Osteoblast (primary cell): ENCODE data around the gene GRIK3. TPM values are rescaled to one million over a fixed set of nuclear protein-coding genes. Genes with fewer than 3 reads are reported as not detected.

ENCODE experiments used
- DNase-seq: peaks from one replicate; pipeline ENCODE4 v3.0.0; 2011; ENCODE audit warnings: low spot score, mixed read lengths; ENCODE audit not compliant: insufficient read length; ENCODE audit errors: missing footprints
- H2AFZ ChIP-seq: 2 replicates; pipeline ENCODE4 v1.6.0; 2011; ENCODE audit warnings: mild to moderate bottlenecking, low read length
- H3K27ac ChIP-seq: 2 replicates; pipeline ENCODE4 v1.5.1; 2011; ENCODE audit warnings: mild to moderate bottlenecking, low read depth, low read length, moderate library complexity
- H3K27me3 ChIP-seq: 2 replicates; pipeline ENCODE4 v1.6.0; 2012; ENCODE audit warnings: mild to moderate bottlenecking, control low read depth, inconsistent platforms, low read length, moderate library complexity; ENCODE audit not compliant: insufficient read depth
- H3K36me3 ChIP-seq: 2 replicates; pipeline ENCODE4 v1.5.1; 2011; ENCODE audit warnings: mild to moderate bottlenecking, low read length, control low read depth, moderate library complexity; ENCODE audit not compliant: insufficient read depth
- H3K4me1 ChIP-seq: 2 replicates; pipeline ENCODE4 v1.5.1; 2011; ENCODE audit warnings: mild to moderate bottlenecking, low read length, control low read depth, moderate library complexity; ENCODE audit not compliant: insufficient read depth
- H3K4me2 ChIP-seq: 2 replicates; pipeline ENCODE4 v1.6.0; 2011; ENCODE audit warnings: mild to moderate bottlenecking, low read length; ENCODE audit not compliant: insufficient read depth
- H3K4me3 ChIP-seq: fragments of 200-600 bp; sonication (generic); 3 replicates; pipeline ENCODE4 v1.5.1; 2012; ENCODE audit warnings: mild to moderate bottlenecking, low read length, inconsistent platforms; ENCODE audit not compliant: insufficient read depth
- H3K79me2 ChIP-seq: 2 replicates; pipeline ENCODE4 v1.6.0; 2012; ENCODE audit warnings: mild to moderate bottlenecking, low read length, control low read depth, inconsistent platforms; ENCODE audit not compliant: insufficient read depth
- H3K9me3 ChIP-seq: 2 replicates; pipeline ENCODE4 v1.5.1; 2011; ENCODE audit warnings: low read depth, low read length, control low read depth
- H4K20me1 ChIP-seq: 2 replicates; pipeline ENCODE4 v1.6.0; 2012; ENCODE audit warnings: mild to moderate bottlenecking, low read length, control low read depth; ENCODE audit not compliant: insufficient read depth
- total RNA-seq: library from RNA; depleted of rRNA; stranded (reverse); fragments of >200 nt; gene quantifications from 2 replicates; pipeline ENCODE4 v1.2.3, GENCODE V29; 2012
- TF ChIP-seq, protein P1 (sequence below): IDR thresholded peaks from 2 replicates; pipeline ENCODE4 v1.5.1; 2011; ENCODE audit warnings: mild to moderate bottlenecking, low read depth, low read length, moderate library complexity; ENCODE audit errors: extremely low read depth

Gene GRIK3
- total RNA-seq, 1 donor, result not detected

DNA sequence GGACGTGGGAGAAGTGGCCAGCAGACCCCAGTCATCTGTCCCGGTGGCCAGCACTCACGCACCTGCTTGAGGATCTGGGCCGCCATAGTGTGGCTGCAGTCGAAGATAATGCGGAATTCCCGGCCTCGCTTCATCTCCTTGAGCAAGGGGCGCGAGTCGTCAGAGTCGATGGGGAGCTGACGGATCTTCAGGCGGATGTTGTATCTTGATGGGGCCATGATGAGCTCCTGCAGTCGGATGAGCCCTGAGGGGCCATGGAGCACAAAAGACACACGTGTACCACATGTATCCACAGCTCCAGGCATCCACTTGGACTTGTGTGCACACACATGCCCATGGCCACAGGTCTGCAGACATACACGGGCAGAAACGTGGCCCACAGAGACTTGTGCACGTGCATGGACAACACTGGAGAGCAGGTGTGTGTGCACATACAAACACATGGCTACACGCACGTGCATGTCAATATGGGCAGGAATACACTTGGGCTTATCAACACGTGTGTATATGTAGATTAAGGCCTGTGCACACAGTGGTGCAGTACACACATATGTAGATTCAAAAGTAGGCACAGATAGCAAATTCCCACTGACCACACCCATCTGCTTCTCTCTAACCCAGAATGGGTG lies 162.1 kb downstream of the GRIK3 start:
- no peak overlapping the region for H3K4me2 ChIP-seq
- H3K27ac ChIP-seq, result no peak overlapping the region
- no peak overlapping the region for H2AFZ ChIP-seq
- no peaks in the 10 kb centered on the region for H3K27me3 ChIP-seq
- TF ChIP-seq, protein P1, sequence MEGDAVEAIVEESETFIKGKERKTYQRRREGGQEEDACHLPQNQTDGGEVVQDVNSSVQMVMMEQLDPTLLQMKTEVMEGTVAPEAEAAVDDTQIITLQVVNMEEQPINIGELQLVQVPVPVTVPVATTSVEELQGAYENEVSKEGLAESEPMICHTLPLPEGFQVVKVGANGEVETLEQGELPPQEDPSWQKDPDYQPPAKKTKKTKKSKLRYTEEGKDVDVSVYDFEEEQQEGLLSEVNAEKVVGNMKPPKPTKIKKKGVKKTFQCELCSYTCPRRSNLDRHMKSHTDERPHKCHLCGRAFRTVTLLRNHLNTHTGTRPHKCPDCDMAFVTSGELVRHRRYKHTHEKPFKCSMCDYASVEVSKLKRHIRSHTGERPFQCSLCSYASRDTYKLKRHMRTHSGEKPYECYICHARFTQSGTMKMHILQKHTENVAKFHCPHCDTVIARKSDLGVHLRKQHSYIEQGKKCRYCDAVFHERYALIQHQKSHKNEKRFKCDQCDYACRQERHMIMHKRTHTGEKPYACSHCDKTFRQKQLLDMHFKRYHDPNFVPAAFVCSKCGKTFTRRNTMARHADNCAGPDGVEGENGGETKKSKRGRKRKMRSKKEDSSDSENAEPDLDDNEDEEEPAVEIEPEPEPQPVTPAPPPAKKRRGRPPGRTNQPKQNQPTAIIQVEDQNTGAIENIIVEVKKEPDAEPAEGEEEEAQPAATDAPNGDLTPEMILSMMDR, result no peak
- no peaks in the 10 kb centered on the region for H3K36me3 ChIP-seq
- no peaks in the 10 kb centered on the region for H4K20me1 ChIP-seq
- no peaks in the 10 kb centered on the region for H3K9me3 ChIP-seq
- no peak overlapping the region for H3K4me3 ChIP-seq
- no peak for DNase-seq
- no peaks in the 10 kb centered on the region for H3K4me1 ChIP-seq
- no peaks in the 10 kb centered on the region for H3K79me2 ChIP-seq

DNA sequence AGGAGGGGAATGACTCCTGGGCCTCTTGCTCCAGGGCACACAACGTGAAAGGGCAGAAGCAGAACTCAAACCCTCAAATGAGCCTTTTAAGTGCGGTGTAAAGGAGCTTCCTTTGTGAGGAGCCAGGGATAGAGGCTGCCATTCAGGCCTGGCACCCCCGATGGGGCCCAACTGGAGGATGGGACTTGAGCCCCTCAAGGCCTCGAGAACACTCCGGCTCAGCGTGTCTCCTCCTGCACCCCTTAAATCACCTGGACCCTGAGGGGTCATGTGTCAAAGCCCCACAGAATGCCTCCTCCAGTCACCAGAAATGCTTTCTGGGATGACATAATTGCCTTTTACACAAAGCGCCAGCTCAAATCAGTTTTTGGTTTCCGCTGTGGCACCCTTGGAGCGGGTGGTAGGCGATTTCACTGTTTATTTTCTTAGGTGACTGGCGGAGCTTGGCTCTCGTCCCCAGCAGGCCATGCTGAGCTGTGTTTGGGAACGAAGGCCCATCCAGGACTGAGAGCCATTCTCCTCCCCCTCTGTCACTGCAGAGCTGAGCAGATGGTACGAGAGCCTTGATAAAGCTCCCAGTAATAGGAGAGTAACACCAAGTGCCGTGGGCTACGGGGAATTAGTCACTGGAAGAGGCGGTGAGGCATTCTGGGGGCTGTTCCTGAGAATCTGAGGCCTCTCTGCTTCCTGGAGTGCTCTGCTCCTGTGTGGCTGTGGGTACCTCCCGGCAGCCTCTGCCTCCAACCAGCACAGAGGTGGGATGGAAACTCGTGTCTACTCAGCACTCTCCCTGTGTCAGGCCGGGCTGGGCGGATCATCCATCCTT lies 163.0 kb downstream of the GRIK3 start:
- H3K27ac ChIP-seq, result no peak overlapping the region
- no peaks in the 10 kb centered on the region for H3K36me3 ChIP-seq
- no peak overlapping the region for H3K4me2 ChIP-seq
- no peaks in the 10 kb centered on the region for H3K79me2 ChIP-seq
- H4K20me1 ChIP-seq, result no peaks in the 10 kb centered on the region
- H3K27me3 ChIP-seq, result no peaks in the 10 kb centered on the region
- no peaks in the 10 kb centered on the region for H3K4me1 ChIP-seq
- no peak overlapping the region for H3K4me3 ChIP-seq
- DNase-seq, result no peak
- TF ChIP-seq, protein P1, result no peak
- no peak overlapping the region for H2AFZ ChIP-seq
- H3K9me3 ChIP-seq, result no peaks in the 10 kb centered on the region

DNA sequence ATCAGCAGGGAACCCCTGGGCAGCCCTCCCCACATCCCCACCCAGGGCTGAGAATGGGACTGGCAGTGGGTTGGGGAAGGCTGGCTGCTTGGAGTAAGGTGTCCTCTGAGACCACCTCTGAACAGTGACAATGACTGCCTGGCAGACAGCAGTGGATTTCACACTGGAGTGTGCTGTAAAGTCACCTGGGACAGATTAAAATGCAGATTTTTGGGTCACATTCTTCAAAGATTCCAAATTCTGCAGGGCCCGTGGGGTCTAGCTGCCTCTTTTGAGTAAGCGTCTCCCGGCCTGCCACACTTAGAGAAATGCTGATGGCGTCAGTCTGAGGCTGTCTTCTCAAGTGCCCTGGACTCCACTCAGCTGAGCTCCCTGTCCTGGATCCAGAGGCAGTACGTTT lies 164.5 kb downstream of the GRIK3 start:
- Histone ChIP-seq H3K9me3 (no peaks in the 10 kb centered on the region), H2AFZ (no peak overlapping the region), H3K4me3 (no peak overlapping the region), H4K20me1 (no peaks in the 10 kb centered on the region), H3K27ac (no peak overlapping the region), H3K36me3 (no peaks in the 10 kb centered on the region), H3K27me3 (no peaks in the 10 kb centered on the region), H3K4me1 (no peaks in the 10 kb centered on the region), H3K79me2 (no peaks in the 10 kb centered on the region), H3K4me2 (no peak overlapping the region)
- TF ChIP-seq, protein P1, result no peak
- DNase-seq, result no peak

DNA sequence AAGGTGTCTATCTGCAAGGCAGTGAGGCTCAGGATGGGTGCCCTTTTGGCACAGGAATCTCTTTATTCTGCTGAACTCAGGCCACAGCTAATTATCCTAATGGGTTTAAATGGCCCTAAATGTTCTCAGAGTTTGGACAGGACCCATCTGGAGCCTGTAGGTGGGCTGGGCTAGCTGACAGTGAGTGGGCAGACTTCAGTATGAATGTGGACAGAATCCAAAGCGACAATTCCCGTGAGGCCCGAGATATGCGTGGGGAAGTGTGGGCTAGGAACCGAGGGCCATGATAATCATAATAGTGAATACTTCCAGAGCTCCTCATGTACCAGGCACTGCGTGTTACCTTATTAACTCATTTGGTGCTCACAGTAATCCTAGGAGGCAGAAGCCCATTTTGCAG lies 165.3 kb downstream of the GRIK3 start:
- TF ChIP-seq, protein P1, result no peak
- no peaks in the 10 kb centered on the region for H3K9me3 ChIP-seq
- H3K27me3 ChIP-seq, result no peaks in the 10 kb centered on the region
- no peaks in the 10 kb centered on the region for H3K36me3 ChIP-seq
- no peak overlapping the region for H2AFZ ChIP-seq
- no peaks in the 10 kb centered on the region for H4K20me1 ChIP-seq
- no peaks in the 10 kb centered on the region for H3K79me2 ChIP-seq
- no peaks in the 10 kb centered on the region for H3K4me1 ChIP-seq
- no peak for DNase-seq
- no peak overlapping the region for H3K4me3 ChIP-seq
- H3K4me2 ChIP-seq, result no peak overlapping the region
- H3K27ac ChIP-seq, result no peak overlapping the region
